RWPE2 (cell line): ENCODE data around the gene UBALD1.

Source experiments
- ATAC-seq: fragments of 200-7000 bp; cut with Tn5 transposase; 3 replicates; pipeline ENCODE4 v1.9.1; 2021; ENCODE audit warnings: low read depth
- DNase-seq: peaks from one replicate; pipeline ENCODE4 v3.0.0-alpha.2; 2020; ENCODE audit warnings: low spot score
- H3K27ac ChIP-seq: fragments of 450-650 bp; 2 replicates; pipeline ENCODE4 v1.5.1; 2017; ENCODE audit warnings: mild to moderate bottlenecking; ENCODE audit not compliant: poor library complexity, severe bottlenecking
- H3K27me3 ChIP-seq: fragments of 250-450 bp; sonication (Bioruptor Pico); 2 replicates; pipeline ENCODE4 v1.5.1; 2021; ENCODE audit warnings: mild to moderate bottlenecking, moderate library complexity; ENCODE audit not compliant: insufficient read depth, poor library complexity, severe bottlenecking
- H3K36me3 ChIP-seq: fragments of 250-450 bp; sonication (Bioruptor Pico); 2 replicates; pipeline ENCODE4 v1.5.1; 2020; ENCODE audit warnings: low read depth, mild to moderate bottlenecking, moderate library complexity
- H3K4me1 ChIP-seq: fragments of 250-450 bp; sonication (Bioruptor Pico); 2 replicates; pipeline ENCODE4 v1.5.1; 2021; ENCODE audit warnings: mild to moderate bottlenecking, moderate library complexity; ENCODE audit not compliant: insufficient read depth, poor library complexity, severe bottlenecking
- H3K4me3 ChIP-seq: fragments of 250-450 bp; sonication (Bioruptor Pico); 2 replicates; pipeline ENCODE4 v1.5.1; 2021; ENCODE audit warnings: mild to moderate bottlenecking, moderate library complexity; ENCODE audit not compliant: severe bottlenecking
- H3K9me3 ChIP-seq: fragments of 250-450 bp; sonication (Bioruptor Pico); 2 replicates; pipeline ENCODE4 v1.5.1; 2021; ENCODE audit warnings: mild to moderate bottlenecking, moderate library complexity; ENCODE audit not compliant: severe bottlenecking
- TF ChIP-seq, protein P1 (sequence below): fragments of 450-650 bp; IDR thresholded peaks from one replicate; pipeline ENCODE4 v1.5.1; 2017; ENCODE audit warnings: mild to moderate bottlenecking, moderate library complexity; ENCODE audit not compliant: poor library complexity, severe bottlenecking

UBALD1 gene

GRCh38 chr16:4610011-4611005 is 4.4 kb downstream of the UBALD1 start:
- no peak for ATAC-seq
- Histone ChIP-seq H3K27ac (no peak overlapping the region), H3K27me3 (no peaks in the 10 kb centered on the region), H3K4me3 (no peak overlapping the region), H3K36me3 (no peaks in the 10 kb centered on the region), H3K9me3 (no peaks in the 10 kb centered on the region), H3K4me1 (peaks cover 3% of the 10 kb centered on the region)
- DNase-seq = no peak
- TF ChIP-seq, protein P1, sequence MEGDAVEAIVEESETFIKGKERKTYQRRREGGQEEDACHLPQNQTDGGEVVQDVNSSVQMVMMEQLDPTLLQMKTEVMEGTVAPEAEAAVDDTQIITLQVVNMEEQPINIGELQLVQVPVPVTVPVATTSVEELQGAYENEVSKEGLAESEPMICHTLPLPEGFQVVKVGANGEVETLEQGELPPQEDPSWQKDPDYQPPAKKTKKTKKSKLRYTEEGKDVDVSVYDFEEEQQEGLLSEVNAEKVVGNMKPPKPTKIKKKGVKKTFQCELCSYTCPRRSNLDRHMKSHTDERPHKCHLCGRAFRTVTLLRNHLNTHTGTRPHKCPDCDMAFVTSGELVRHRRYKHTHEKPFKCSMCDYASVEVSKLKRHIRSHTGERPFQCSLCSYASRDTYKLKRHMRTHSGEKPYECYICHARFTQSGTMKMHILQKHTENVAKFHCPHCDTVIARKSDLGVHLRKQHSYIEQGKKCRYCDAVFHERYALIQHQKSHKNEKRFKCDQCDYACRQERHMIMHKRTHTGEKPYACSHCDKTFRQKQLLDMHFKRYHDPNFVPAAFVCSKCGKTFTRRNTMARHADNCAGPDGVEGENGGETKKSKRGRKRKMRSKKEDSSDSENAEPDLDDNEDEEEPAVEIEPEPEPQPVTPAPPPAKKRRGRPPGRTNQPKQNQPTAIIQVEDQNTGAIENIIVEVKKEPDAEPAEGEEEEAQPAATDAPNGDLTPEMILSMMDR = no peak

DNA sequence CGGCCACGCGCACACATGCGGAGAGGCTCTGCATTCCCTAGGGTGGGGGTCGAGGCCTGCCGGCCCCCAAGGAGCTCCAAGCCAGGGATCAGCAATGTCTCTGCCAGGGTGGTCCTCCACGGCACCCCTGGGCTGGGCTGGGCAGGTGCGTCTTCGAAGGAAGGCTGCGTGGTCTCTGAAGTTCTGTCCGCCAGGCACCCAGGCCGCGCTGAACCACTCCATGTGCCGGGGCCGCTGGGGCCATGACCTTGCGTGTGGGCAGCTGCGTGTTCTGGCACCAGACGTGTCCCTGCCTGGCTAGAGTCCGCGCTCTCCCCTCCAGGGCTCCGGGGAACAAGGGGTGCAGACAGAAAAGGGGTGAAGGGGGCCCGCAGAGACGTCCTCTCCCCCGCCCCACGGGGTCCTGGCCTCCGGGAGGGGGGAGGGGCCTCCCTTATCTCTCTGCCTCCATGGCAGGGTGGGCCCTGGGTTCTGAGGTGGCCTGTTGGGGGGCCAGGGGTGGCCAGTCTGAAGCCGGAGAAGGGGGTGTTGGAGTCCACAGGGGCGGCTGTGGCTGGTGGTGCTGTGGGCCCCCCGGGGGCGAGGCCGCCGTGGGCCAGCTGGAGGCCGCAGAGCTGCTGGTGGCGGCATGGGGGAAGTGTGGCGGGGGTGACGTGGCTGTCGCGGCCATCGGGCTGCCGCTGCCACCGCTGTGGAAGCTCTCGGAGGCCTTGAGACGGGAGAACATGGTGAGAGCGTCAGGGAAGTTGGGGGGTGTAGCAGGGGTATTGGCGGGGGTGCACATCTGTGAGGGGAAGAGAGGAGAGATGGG is 5.3 kb downstream of the UBALD1 start:
- TF ChIP-seq, protein P1 = no peak
- H3K4me1 ChIP-seq = peaks cover 3% of the 10 kb centered on the region
- H3K9me3 ChIP-seq = no peaks in the 10 kb centered on the region
- H3K36me3 ChIP-seq = no peaks in the 10 kb centered on the region
- ATAC-seq (no peak), DNase-seq (no peak)
- H3K4me3 ChIP-seq = no peak overlapping the region
- no peaks in the 10 kb centered on the region for H3K27me3 ChIP-seq
- H3K27ac ChIP-seq = no peak overlapping the region

- Histone ChIP-seq H3K4me1 (peaks cover 3% of the 10 kb centered on the region), H3K4me3 (no peak overlapping the region), H3K9me3 (no peaks in the 10 kb centered on the region), H3K36me3 (no peaks in the 10 kb centered on the region), H3K27me3 (no peaks in the 10 kb centered on the region), H3K27ac (no peak overlapping the region)
- TF ChIP-seq, protein P1 = no peak
- ATAC-seq = no peak
- no peak for DNase-seq
Observed at GRCh38 chr16:4608704-4608980, 6.0 kb downstream of the UBALD1 start.

GRCh38 chr16:4607841-4608703 is 6.6 kb downstream of the UBALD1 start:
- H3K4me1 ChIP-seq = peaks cover 3% of the 10 kb centered on the region
- no peak overlapping the region for H3K27ac ChIP-seq
- no peak for DNase-seq
- no peak for ATAC-seq
- no peaks in the 10 kb centered on the region for H3K9me3 ChIP-seq
- TF ChIP-seq, protein P1 = no peak
- H3K4me3 ChIP-seq = no peak overlapping the region
- no peaks in the 10 kb centered on the region for H3K36me3 ChIP-seq
- no peaks in the 10 kb centered on the region for H3K27me3 ChIP-seq
